Measurements from ENCODE around the gene ACADSB.

Gene ACADSB

DNA sequence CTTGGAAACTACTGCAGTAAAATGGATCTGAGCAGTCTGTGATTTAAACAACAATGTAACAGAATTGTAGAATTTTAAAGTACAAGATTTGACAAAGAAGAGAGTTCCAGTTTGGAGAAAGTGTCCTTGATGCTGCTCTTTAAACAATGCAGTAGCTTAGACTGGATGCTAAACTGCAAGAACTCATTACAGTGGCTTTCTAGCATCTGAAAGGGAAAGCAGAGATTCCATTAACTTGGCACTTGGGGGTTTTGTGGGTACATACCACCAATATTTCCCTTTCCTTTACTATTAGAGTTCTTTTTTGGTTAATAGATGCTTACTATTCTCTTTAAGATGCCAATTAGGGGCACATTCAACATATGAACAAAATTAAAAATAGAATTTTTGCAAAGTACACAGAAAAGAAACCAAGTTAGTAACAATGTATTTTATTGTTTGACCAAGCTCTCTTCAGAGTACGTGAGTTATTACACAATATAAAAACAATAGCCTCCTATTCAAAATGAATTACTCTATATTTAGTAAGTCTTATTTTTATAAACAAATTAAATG lies 16.7 kb upstream of the ACADSB start:
- TF ChIP-seq, protein P1, sequence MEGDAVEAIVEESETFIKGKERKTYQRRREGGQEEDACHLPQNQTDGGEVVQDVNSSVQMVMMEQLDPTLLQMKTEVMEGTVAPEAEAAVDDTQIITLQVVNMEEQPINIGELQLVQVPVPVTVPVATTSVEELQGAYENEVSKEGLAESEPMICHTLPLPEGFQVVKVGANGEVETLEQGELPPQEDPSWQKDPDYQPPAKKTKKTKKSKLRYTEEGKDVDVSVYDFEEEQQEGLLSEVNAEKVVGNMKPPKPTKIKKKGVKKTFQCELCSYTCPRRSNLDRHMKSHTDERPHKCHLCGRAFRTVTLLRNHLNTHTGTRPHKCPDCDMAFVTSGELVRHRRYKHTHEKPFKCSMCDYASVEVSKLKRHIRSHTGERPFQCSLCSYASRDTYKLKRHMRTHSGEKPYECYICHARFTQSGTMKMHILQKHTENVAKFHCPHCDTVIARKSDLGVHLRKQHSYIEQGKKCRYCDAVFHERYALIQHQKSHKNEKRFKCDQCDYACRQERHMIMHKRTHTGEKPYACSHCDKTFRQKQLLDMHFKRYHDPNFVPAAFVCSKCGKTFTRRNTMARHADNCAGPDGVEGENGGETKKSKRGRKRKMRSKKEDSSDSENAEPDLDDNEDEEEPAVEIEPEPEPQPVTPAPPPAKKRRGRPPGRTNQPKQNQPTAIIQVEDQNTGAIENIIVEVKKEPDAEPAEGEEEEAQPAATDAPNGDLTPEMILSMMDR (IDR thresholded peaks at IDR 0.05; ENCODE audit: low read depth, low read length, missing control alignments): no peak
- no peak for DNase-seq (ENCODE audit: low read depth)

GRCh38 chr10:122993797-122994336 lies 14.9 kb upstream of the ACADSB start:
- no peak for DNase-seq (ENCODE audit: low read depth)
- TF ChIP-seq, protein P1 (IDR thresholded peaks at IDR 0.05; ENCODE audit: low read depth, low read length, missing control alignments): no peak
- no peak overlapping the region for H3K4me3 ChIP-seq (ENCODE audit: low read depth, low read length)

More for the DNA sequence above, 16.7 kb upstream of the ACADSB start:
- no peak overlapping the region for H3K4me3 ChIP-seq (ENCODE audit: low read depth, low read length)

DNA sequence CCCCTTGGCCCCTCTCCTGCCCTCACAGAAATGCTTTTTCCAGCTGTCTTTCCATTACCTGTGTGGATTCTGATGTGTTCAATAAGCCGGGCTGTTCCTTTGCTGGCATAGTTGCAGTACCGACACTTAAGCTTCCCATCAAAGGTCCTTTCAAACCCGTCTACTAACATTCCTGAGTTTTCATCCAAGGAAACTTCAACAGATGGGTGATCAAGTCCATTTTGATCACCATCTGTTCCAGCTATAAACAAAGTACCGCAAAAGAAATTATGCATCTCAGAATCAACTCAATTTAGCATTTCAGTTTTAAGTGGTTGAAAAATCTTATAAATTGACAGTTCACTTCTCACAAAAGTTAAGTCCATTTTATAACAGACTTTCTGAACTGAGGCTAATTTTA lies 12.9 kb upstream of the ACADSB start:
- no peak overlapping the region for H3K4me3 ChIP-seq (ENCODE audit: low read depth, low read length)
- TF ChIP-seq, protein P1 (IDR thresholded peaks at IDR 0.05; ENCODE audit: low read depth, low read length, missing control alignments): no peak
- no peak for DNase-seq (ENCODE audit: low read depth)

- H3K4me3 ChIP-seq (ENCODE audit: low read depth, low read length): no peak overlapping the region
- TF ChIP-seq, protein P1 (IDR thresholded peaks at IDR 0.05; ENCODE audit: low read depth, low read length, missing control alignments): no peak
- no peak for DNase-seq (ENCODE audit: low read depth)
Measured at GRCh38 chr10:122997864-122998263, 10.9 kb upstream of the ACADSB start.

DNA sequence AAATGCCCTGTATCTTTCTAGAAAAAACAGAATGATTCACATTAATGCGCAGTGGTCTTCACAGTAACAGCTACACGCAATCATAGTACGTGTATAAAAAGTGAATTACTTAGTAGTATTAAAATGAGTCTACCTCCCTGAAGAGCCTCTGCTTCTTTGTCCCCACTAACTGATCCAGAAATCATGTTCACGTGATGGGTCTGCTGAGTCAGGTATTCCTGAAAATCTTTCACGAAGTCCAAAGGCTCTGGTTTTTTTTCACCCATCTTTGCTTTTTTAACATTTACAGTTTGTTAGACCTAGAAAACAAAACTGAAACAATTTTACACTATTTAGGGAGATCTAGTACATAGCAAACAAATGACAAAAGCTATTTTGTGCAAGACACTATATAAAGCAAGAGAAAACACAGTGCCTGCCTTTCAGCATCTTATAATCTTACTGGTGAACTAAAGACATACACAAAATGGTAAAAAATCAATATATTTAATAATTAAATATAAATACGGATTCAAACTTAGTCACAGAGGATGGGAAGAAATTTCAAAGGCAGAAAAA lies 10.4 kb upstream of the ACADSB start:
- TF ChIP-seq, protein P1 (IDR thresholded peaks at IDR 0.05; ENCODE audit: low read depth, low read length, missing control alignments): no peak
- H3K4me3 ChIP-seq (ENCODE audit: low read depth, low read length): no peak overlapping the region; the same call in 1 of the 2 replicates
- DNase-seq (ENCODE audit: low read depth): no peak

DNA sequence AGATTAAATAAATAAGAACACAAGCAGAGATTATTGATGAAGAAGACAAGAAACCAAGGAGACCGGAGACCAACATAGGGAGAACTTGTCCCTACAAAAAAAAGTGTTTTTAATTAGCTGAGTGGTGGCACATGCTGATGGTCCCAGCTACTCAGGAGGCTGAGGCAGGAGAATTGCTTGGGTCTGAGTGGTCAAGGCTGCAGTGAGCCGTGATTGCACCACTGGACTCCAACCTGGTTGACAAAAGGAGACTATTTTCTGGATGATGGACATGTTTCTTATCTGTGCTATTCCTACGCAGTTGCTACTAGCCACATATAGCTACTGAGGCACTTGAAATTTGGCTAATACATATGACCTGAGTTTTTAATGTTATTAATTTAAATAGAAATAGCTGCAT lies 9.9 kb upstream of the ACADSB start:
- no peak overlapping the region for H3K4me3 ChIP-seq (ENCODE audit: low read depth, low read length)
- DNase-seq (ENCODE audit: low read depth): no peak
- TF ChIP-seq, protein P1 (IDR thresholded peaks at IDR 0.05; ENCODE audit: low read depth, low read length, missing control alignments): no peak

- H3K4me3 ChIP-seq (ENCODE audit: low read depth, low read length): no peak overlapping the region
- no peak for DNase-seq (ENCODE audit: low read depth)
- TF ChIP-seq, protein P1 (IDR thresholded peaks at IDR 0.05; ENCODE audit: low read depth, low read length, missing control alignments): no peak
Measured at GRCh38 chr10:122999347-122999746, 9.5 kb upstream of the ACADSB start.

All from GM12864 (cell line).